GM23338 (cell line): ENCODE measurements around the gene S100B. TPM values are rescaled to one million over a fixed set of nuclear protein-coding genes. Genes with fewer than 3 reads are reported as not detected.

Experiments
- ATAC-seq: fragments of 200-7000 bp; cut with Tn5 transposase; 3 replicates; pipeline ENCODE4 v1.9.1; 2020
- DNase-seq: peaks from one replicate; pipeline ENCODE4 v3.0.0-alpha.2; 2015; ENCODE audit warnings: low spot score
- H2AFZ ChIP-seq: fragments of 200-600 bp; sonication (generic); 2 replicates; pipeline ENCODE4 v1.8.0; 2016; ENCODE audit warnings: antibody characterized with exemption, mild to moderate bottlenecking, moderate library complexity
- H3F3A ChIP-seq: fragments of 200-600 bp; sonication (generic); replicated peaks from 2 replicates; pipeline ENCODE4 v1.8.0; 2017; ENCODE audit warnings: antibody characterized with exemption, mixed run types, low read depth
- H3K27ac ChIP-seq: fragments of 200-600 bp; sonication (generic); 2 replicates; pipeline ENCODE4 v1.6.1; 2016; ENCODE audit warnings: low read depth
- H3K27me3 ChIP-seq: fragments of 200-600 bp; sonication (generic); 2 replicates; pipeline ENCODE4 v1.8.0; 2016; ENCODE audit warnings: mild to moderate bottlenecking, mixed run types, moderate library complexity; ENCODE audit not compliant: insufficient read depth
- H3K36me3 ChIP-seq: fragments of 200-600 bp; sonication (generic); 2 replicates; pipeline ENCODE4 v1.8.0; 2016; ENCODE audit warnings: mild to moderate bottlenecking; ENCODE audit not compliant: insufficient read depth
- H3K4me1 ChIP-seq: fragments of 200-600 bp; sonication (generic); 2 replicates; pipeline ENCODE4 v1.8.0; 2016; ENCODE audit warnings: mild to moderate bottlenecking, moderate library complexity; ENCODE audit not compliant: insufficient read depth
- H3K4me2 ChIP-seq: fragments of 200-600 bp; sonication (generic); 2 replicates; pipeline ENCODE4 v1.7.1; 2017; ENCODE audit warnings: mixed run types
- H3K4me3 ChIP-seq: fragments of 200-600 bp; sonication (generic); 2 replicates; pipeline ENCODE4 v1.6.1; 2016; ENCODE audit warnings: mixed run types
- H3K79me2 ChIP-seq: fragments of 200-600 bp; sonication (generic); replicated peaks from 2 replicates; pipeline ENCODE4 v1.8.0; 2017; ENCODE audit warnings: mild to moderate bottlenecking; ENCODE audit not compliant: insufficient read depth
- H3K9me2 ChIP-seq: fragments of 200-600 bp; sonication (generic); 2 replicates; pipeline ENCODE4 v1.8.0; 2017; ENCODE audit not compliant: insufficient read depth
- H4K20me1 ChIP-seq: fragments of 200-600 bp; sonication (generic); replicated peaks from 2 replicates; pipeline ENCODE4 v1.8.0; 2017; ENCODE audit warnings: mild to moderate bottlenecking; ENCODE audit not compliant: insufficient read depth
- H3K27ac Mint-ChIP-seq: 2 replicates; pipeline ENCODE4 v1.8.0; 2020; ENCODE audit warnings: inconsistent platforms, mild to moderate bottlenecking, moderate library complexity, mixed read lengths
- H3K27me3 Mint-ChIP-seq: 3 replicates; pipeline ENCODE4 v1.8.0; 2022; ENCODE audit warnings: low read depth, mild to moderate bottlenecking, moderate library complexity, mixed read lengths, inconsistent platforms; ENCODE audit not compliant: insufficient read depth, poor library complexity
- H3K36me3 Mint-ChIP-seq: 3 replicates; pipeline ENCODE4 v1.8.0; 2021; ENCODE audit warnings: low read depth, mild to moderate bottlenecking, inconsistent platforms, moderate library complexity, mixed read lengths
- H3K4me1 Mint-ChIP-seq: 3 replicates; pipeline ENCODE4 v1.8.0; 2020; ENCODE audit warnings: mild to moderate bottlenecking, inconsistent platforms, mixed read lengths
- H3K4me3 Mint-ChIP-seq: 3 replicates; pipeline ENCODE4 v1.8.0; 2021; ENCODE audit warnings: moderate library complexity, mild to moderate bottlenecking, inconsistent platforms, mixed read lengths
- H3K9me3 Mint-ChIP-seq: 3 replicates; pipeline ENCODE4 v1.8.0; 2020; ENCODE audit warnings: moderate library complexity, mild to moderate bottlenecking, inconsistent platforms, mixed read lengths
- CREB1 ChIP-seq: fragments of 250-450 bp; sonication (Bioruptor Pico); IDR thresholded peaks from 2 replicates; pipeline ENCODE4 v1.5.0; 2020; ENCODE audit warnings: low read depth, mild to moderate bottlenecking, moderate library complexity
- CTCF ChIP-seq, 2 experiments: fragments of 200-600 bp in 1 of 2; sonication (generic) in 1 of 2; conservative IDR thresholded peaks; 2 replicates each; pipeline versions ENCODE4 v1.5.1 to v1.6.1; 2016 to 2017; ENCODE audit warnings: antibody characterized with exemption in 2 of 2, low read depth in 2 of 2, mild to moderate bottlenecking in 2 of 2, moderate library complexity in 1 of 2
- ETS1 ChIP-seq: IDR thresholded peaks from 2 replicates; pipeline ENCODE4 v1.6.1; 2016; ENCODE audit warnings: antibody characterized with exemption
- EZH2 ChIP-seq: fragments of 200-600 bp; sonication (generic); IDR thresholded peaks from one replicate; pipeline ENCODE4 v1.8.0; 2017; ENCODE audit warnings: antibody characterized with exemption, mild to moderate bottlenecking, low read depth; ENCODE audit not compliant: unreplicated experiment
- EZH2phosphoT487 ChIP-seq: fragments of 200-600 bp; sonication (generic); IDR thresholded peaks from one replicate; pipeline ENCODE4 v1.8.1; 2018; ENCODE audit warnings: antibody characterized with exemption; ENCODE audit not compliant: unreplicated experiment
- JUNB ChIP-seq: IDR thresholded peaks from one replicate; pipeline ENCODE4 v1.6.1; 2016; ENCODE audit warnings: antibody characterized with exemption; ENCODE audit not compliant: unreplicated experiment
- NANOG ChIP-seq: IDR thresholded peaks from 2 replicates; pipeline ENCODE4 v1.6.1; 2016; ENCODE audit warnings: antibody characterized with exemption, borderline replicate concordance
- POLR2AphosphoS5 ChIP-seq: IDR thresholded peaks from 2 replicates; pipeline ENCODE4 v1.6.1; 2016; ENCODE audit warnings: antibody characterized with exemption, low read depth
- REST ChIP-seq: IDR thresholded peaks from one replicate; pipeline ENCODE4 v1.6.1; 2018; ENCODE audit warnings: antibody characterized with exemption; ENCODE audit not compliant: unreplicated experiment
- STAT1 ChIP-seq: IDR thresholded peaks from one replicate; pipeline ENCODE4 v1.6.1; 2016; ENCODE audit warnings: antibody characterized with exemption; ENCODE audit not compliant: unreplicated experiment
- ZNF114 ChIP-seq: fragments of 250-450 bp; sonication (Bioruptor Pico); IDR thresholded peaks from 2 replicates; pipeline ENCODE4 v1.5.0; 2020; ENCODE audit warnings: mild to moderate bottlenecking, moderate library complexity
- ZNF331 ChIP-seq: fragments of 250-450 bp; sonication (Bioruptor Pico); IDR thresholded peaks from 2 replicates; pipeline ENCODE4 v1.5.0; 2020; ENCODE audit warnings: low read depth, mild to moderate bottlenecking, moderate library complexity
- ZNF462 ChIP-seq: fragments of 250-450 bp; sonication (Bioruptor Pico); IDR thresholded peaks from 2 replicates; pipeline ENCODE4 v1.5.0; 2020; ENCODE audit warnings: mild to moderate bottlenecking, moderate library complexity
- polyA plus RNA-seq: library from polyadenylated mRNA; unstranded; fragments of >200 nt; fragmentation: Nextera tagmentation; extraction: Ambion mirVana; gene quantifications from 2 replicates; pipeline ENCODE4 v1.2.1, GENCODE V29; 2016
- total RNA-seq: library from RNA; depleted of rRNA; stranded (reverse); fragments of >200 nt; shearing (Covaris generic); gene quantifications from 2 replicates; pipeline ENCODE4 v1.2.3, GENCODE V29; 2014

Gene S100B
- total and polyA plus RNA-seq, 2 experiments from 2014 or later: 0.97 to 1.5 TPM

GRCh38 chr21:46608672-46609111 is 3.8 kb upstream of the S100B start:
- Histone ChIP-seq H3K36me3 (no peaks in the 10 kb centered on the region), H3K79me2 (no peaks in the 10 kb centered on the region), H3K9me2 (no peaks in the 10 kb centered on the region), H3F3A (no peaks in the 10 kb centered on the region), H3K4me2 (no peak overlapping the region), H3K27ac (no peak overlapping the region), H3K4me3 (no peak overlapping the region), H2AFZ (no peak overlapping the region), H3K4me1 (peaks cover 19% of the 10 kb centered on the region), H4K20me1 (no peaks in the 10 kb centered on the region), H3K27me3 (no peaks in the 10 kb centered on the region)
- no peak overlapping the region for H3K27ac Mint-ChIP-seq
- TF ChIP-seq STAT1: no peak
- no peak for TF ChIP-seq EZH2phosphoT487
- TF ChIP-seq ZNF331 (CRISPR knock-in tag): no peak
- no peak for TF ChIP-seq NANOG
- TF ChIP-seq POLR2AphosphoS5: no peak
- TF ChIP-seq CTCF (conservative IDR thresholded peaks at IDR 0.05; ENCODE audit: low read depth in 2 of 2): no peak
- no peak for TF ChIP-seq CREB1
- TF ChIP-seq REST: no peak
- TF ChIP-seq ZNF462 (CRISPR knock-in tag): no peak
- no peak for TF ChIP-seq JUNB
- no peak for TF ChIP-seq ZNF114 (CRISPR knock-in tag)
- TF ChIP-seq EZH2: no peak
- no peak for TF ChIP-seq ETS1
- H3K27me3 Mint-ChIP-seq: no peaks in the 10 kb centered on the region
- peaks cover 17% of the 10 kb centered on the region for H3K4me1 Mint-ChIP-seq
- H3K9me3 Mint-ChIP-seq: peaks cover 9% of the 10 kb centered on the region; the same call in 2 of the 3 replicates
- no peak for ATAC-seq
- no peak overlapping the region for H3K4me3 Mint-ChIP-seq
- no peak for DNase-seq
- H3K36me3 Mint-ChIP-seq: 0 out of 3 replicates have a peak, but pooled peaks cover 2% of the 10 kb centered on the region
